ENCODE measurements around the gene KIF3B. TPM values are rescaled to one million over a fixed set of nuclear protein-coding genes. Genes with fewer than 3 reads are reported as not detected.

KIF3B gene
- total and polyA plus RNA-seq, 10 of the 15 experiments (the other 5 are each of a cell fraction or from before 2014, with no cell fraction given), result 7.4 to 37.3 (median 25.9) TPM

- no peak for TF ChIP-seq CUX1 (IDR thresholded peaks at IDR 0.05; ENCODE audit: insufficient replicate concordance, low read depth, low read length)
Measured at GRCh38 chr20:32300647-32301046, 23.2 kb downstream of the KIF3B start (continued).

GRCh38 chr20:32301719-32302506, 24.5 kb downstream of the KIF3B start:
- no peaks in the 10 kb centered on the region for H3K27me3 ChIP-seq (replicated peaks in 1 of 2; ENCODE audit: control insufficient read depth in 2 of 2, insufficient read depth in 2 of 2, low read length in 1 of 2)
- H4K20me1 ChIP-seq (ENCODE audit: control insufficient read depth, insufficient read depth), result no peaks in the 10 kb centered on the region
- intact Hi-C loops (cut with micrococcal nuclease; ENCODE audit: unreplicated experiment), result no loop called here
- H2AFZ ChIP-seq (ENCODE audit: control insufficient read depth, low read depth, low read length), result no peak overlapping the region
- 82% methylated on average over 5 of the region's 5 CpGs for WGBS (ENCODE audit: insufficient coverage, insufficient replicate concordance, low lambda C conversion rate, missing lambda C conversion rate)
- DNase-seq (ENCODE audit: low read depth, low spot score), result no peak
- H3K27ac ChIP-seq (ENCODE audit: control insufficient read depth, insufficient read depth), result no peak overlapping the region
- peaks cover 19% of the 10 kb centered on the region for H3K79me2 ChIP-seq (ENCODE audit: control insufficient read depth, insufficient read depth, low read length)
- FAIRE-seq, result no peak
- no peak overlapping the region for H3K9ac ChIP-seq (ENCODE audit: control insufficient read depth, insufficient read depth, low read length)
- RAD21 ChIA-PET (ENCODE audit: unreplicated experiment), result interaction anchor here (1.0 kb wide), 1 partner anchor 147 kb away, joined by 3 read pairs; no protein-coding TSS in a partner anchor
- in situ Hi-C loops (cut with MboI), result no loop called here
- no peak for ATAC-seq
- H3K4me1 ChIP-seq (ENCODE audit: control insufficient read depth, insufficient read depth, low read length), result no peaks in the 10 kb centered on the region
- CTCF ChIA-PET, result interaction anchor here (1.6 kb wide), 1 partner anchor 16 kb away, joined by 4 read pairs; no protein-coding TSS in a partner anchor
- POLR2A ChIA-PET, result no interaction called here
- SMC1A ChIA-PET (ENCODE audit: uncharacterized antibody, unreplicated experiment), result interaction anchor here (1.1 kb wide), 1 partner anchor 13 kb away, joined by 4 read pairs; no protein-coding TSS in a partner anchor
- BruUV-seq (replicated peaks), result no TSS peak
- no peaks in the 10 kb centered on the region for H3K9me3 ChIP-seq (replicated peaks; ENCODE audit: control insufficient read depth, insufficient read depth, low read length)
- H3K4me2 ChIP-seq (ENCODE audit: control insufficient read depth, insufficient read depth), result no peak overlapping the region
- H3K4me3 ChIP-seq, result no peak overlapping the region
- H3K36me3 ChIP-seq (ENCODE audit: control insufficient read depth in 2 of 2, insufficient read depth in 2 of 2, low read length in 1 of 2), result no peaks in the 10 kb centered on the region; a peak in 1 of 4 replicates
- TF ChIP-seq ZNF687 (IDR thresholded peaks at IDR 0.05), result no peak
- TF ChIP-seq NR2C2 (IDR thresholded peaks at IDR 0.05; ENCODE audit: borderline replicate concordance, control insufficient read depth, insufficient read length, low read depth), result no peak
- no peak for TF ChIP-seq BRCA1 (IDR thresholded peaks at IDR 0.05; ENCODE audit: low read depth, low read length)
- TF ChIP-seq NR2C1 (IDR thresholded peaks at IDR 0.05), result no peak
- no peak for TF ChIP-seq NFIC (IDR thresholded peaks at IDR 0.05; ENCODE audit: low read depth, low read length)
- TF ChIP-seq ZNF217 (IDR thresholded peaks at IDR 0.05), result no peak
- no peak for TF ChIP-seq NFYB (IDR thresholded peaks at IDR 0.05; ENCODE audit: insufficient read depth, low read depth, low read length)
- no peak for TF ChIP-seq MEF2B (IDR thresholded peaks at IDR 0.05; ENCODE audit: partially characterized antibody, poor library complexity, severe bottlenecking)
